Hepatocyte (in vitro differentiated cells): ENCODE measurements around the gene PCSK4.

ENCODE experiments used
- EZH2 ChIP-seq: fragments of 200-600 bp; sonication (generic); IDR thresholded peaks from 2 replicates; pipeline ENCODE4 v1.6.1; 2016; ENCODE audit warnings: antibody characterized with exemption, mild to moderate bottlenecking, borderline replicate concordance
- EZH2phosphoT487 ChIP-seq: fragments of 200-600 bp; sonication (generic); IDR thresholded peaks from one replicate; pipeline ENCODE4 v1.6.1; 2018; ENCODE audit warnings: antibody characterized with exemption, mild to moderate bottlenecking, low read depth, moderate library complexity; ENCODE audit not compliant: unreplicated experiment, severe bottlenecking
- TF ChIP-seq, protein P1 (sequence below): fragments of 200-600 bp; sonication (generic); IDR thresholded peaks from 2 replicates; pipeline ENCODE4 v1.5.1; 2016; ENCODE audit warnings: antibody characterized with exemption, mild to moderate bottlenecking; ENCODE audit not compliant: poor library complexity

DNA sequence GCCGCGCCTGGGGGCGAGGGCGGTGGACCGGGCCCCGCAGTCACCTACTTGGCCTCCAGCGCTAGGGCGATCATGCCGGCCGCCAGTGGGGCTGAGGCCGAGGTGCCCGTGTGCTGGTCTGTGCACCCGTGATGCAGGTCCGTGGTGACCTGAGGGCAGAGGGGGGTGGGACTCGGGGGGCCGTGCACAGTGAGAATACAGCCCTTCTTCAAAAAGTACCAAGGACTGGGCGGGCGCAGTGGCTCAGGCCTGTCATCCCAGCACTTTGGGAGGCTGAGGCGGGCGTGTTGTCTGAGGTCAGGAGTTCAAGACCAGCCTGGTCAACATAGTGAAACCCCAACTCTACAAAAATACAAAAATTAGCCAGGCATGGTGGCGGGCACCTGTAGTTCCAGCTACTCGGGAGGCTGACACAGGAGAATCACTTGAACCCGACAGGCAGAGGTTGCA lies 6.1 kb downstream of the PCSK4 start:
- TF ChIP-seq EZH2phosphoT487, result no peak
- TF ChIP-seq, protein P1, sequence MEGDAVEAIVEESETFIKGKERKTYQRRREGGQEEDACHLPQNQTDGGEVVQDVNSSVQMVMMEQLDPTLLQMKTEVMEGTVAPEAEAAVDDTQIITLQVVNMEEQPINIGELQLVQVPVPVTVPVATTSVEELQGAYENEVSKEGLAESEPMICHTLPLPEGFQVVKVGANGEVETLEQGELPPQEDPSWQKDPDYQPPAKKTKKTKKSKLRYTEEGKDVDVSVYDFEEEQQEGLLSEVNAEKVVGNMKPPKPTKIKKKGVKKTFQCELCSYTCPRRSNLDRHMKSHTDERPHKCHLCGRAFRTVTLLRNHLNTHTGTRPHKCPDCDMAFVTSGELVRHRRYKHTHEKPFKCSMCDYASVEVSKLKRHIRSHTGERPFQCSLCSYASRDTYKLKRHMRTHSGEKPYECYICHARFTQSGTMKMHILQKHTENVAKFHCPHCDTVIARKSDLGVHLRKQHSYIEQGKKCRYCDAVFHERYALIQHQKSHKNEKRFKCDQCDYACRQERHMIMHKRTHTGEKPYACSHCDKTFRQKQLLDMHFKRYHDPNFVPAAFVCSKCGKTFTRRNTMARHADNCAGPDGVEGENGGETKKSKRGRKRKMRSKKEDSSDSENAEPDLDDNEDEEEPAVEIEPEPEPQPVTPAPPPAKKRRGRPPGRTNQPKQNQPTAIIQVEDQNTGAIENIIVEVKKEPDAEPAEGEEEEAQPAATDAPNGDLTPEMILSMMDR, result no peak
- TF ChIP-seq EZH2, result no peak
